Hepatocyte (in vitro differentiated cells): ENCODE results near the gene NME7. TPM values are rescaled to one million over a fixed set of nuclear protein-coding genes. Genes with fewer than 3 reads are reported as not detected.
A peak's percentile ranks its signal among the peaks of the same experiment; 100 is the strongest.

Source experiments
- DNase-seq: peaks from one replicate; pipeline ENCODE4 v3.0.0-alpha.2; 2016; ENCODE audit warnings: low spot score
- H2AFZ ChIP-seq: fragments of 200-600 bp; sonication (generic); 2 replicates; pipeline ENCODE4 v1.6.0; 2016; ENCODE audit warnings: antibody characterized with exemption, mild to moderate bottlenecking
- H3K27ac ChIP-seq: fragments of 200-600 bp; sonication (generic); 2 replicates; pipeline ENCODE4 v1.5.1; 2016; ENCODE audit warnings: mild to moderate bottlenecking
- H3K27me3 ChIP-seq: fragments of 200-600 bp; sonication (generic); 2 replicates; pipeline ENCODE4 v1.6.1; 2016
- H3K36me3 ChIP-seq: fragments of 200-600 bp; sonication (generic); replicated peaks from 2 replicates; pipeline ENCODE4 v1.5.1; 2016; ENCODE audit warnings: low read depth; ENCODE audit not compliant: insufficient read depth
- H3K4me1 ChIP-seq: fragments of 200-600 bp; sonication (generic); 2 replicates; pipeline ENCODE4 v1.5.1; 2016; ENCODE audit warnings: mild to moderate bottlenecking, moderate library complexity; ENCODE audit not compliant: insufficient read depth
- H3K4me2 ChIP-seq: fragments of 200-600 bp; sonication (generic); 2 replicates; pipeline ENCODE4 v1.6.0; 2016
- H3K4me3 ChIP-seq: fragments of 200-600 bp; sonication (generic); 2 replicates; pipeline ENCODE4 v1.5.1; 2016; ENCODE audit warnings: mild to moderate bottlenecking
- H3K79me2 ChIP-seq: fragments of 200-600 bp; sonication (generic); 2 replicates; pipeline ENCODE4 v1.6.0; 2017; ENCODE audit warnings: mild to moderate bottlenecking
- H3K9me2 ChIP-seq: fragments of 200-600 bp; sonication (generic); replicated peaks from 2 replicates; pipeline ENCODE4 v1.6.0; 2017; ENCODE audit warnings: mild to moderate bottlenecking; ENCODE audit not compliant: insufficient read depth
- H3K9me3 ChIP-seq: fragments of 200-600 bp; sonication (generic); 2 replicates; pipeline ENCODE4 v1.5.1; 2016; ENCODE audit warnings: low read depth, mild to moderate bottlenecking
- H4K20me1 ChIP-seq: fragments of 200-600 bp; sonication (generic); 2 replicates; pipeline ENCODE4 v1.6.0; 2016; ENCODE audit warnings: mild to moderate bottlenecking; ENCODE audit not compliant: insufficient read depth, poor library complexity, severe bottlenecking
- CTCF ChIP-seq: fragments of 200-600 bp; sonication (generic); IDR thresholded peaks from 2 replicates; pipeline ENCODE4 v1.5.1; 2016; ENCODE audit warnings: antibody characterized with exemption, mild to moderate bottlenecking; ENCODE audit not compliant: poor library complexity
- EZH2 ChIP-seq: fragments of 200-600 bp; sonication (generic); IDR thresholded peaks from 2 replicates; pipeline ENCODE4 v1.6.1; 2016; ENCODE audit warnings: antibody characterized with exemption, mild to moderate bottlenecking, borderline replicate concordance
- EZH2phosphoT487 ChIP-seq: fragments of 200-600 bp; sonication (generic); IDR thresholded peaks from one replicate; pipeline ENCODE4 v1.6.1; 2018; ENCODE audit warnings: antibody characterized with exemption, mild to moderate bottlenecking, low read depth, moderate library complexity; ENCODE audit not compliant: unreplicated experiment, severe bottlenecking
- WGBS: methylation state at CpG from one replicate; pipeline ENCODE4 v1.1.6; 2016; ENCODE audit warnings: low lambda C conversion rate; ENCODE audit errors: missing lambda C conversion rate; 5-methylcytosine and 5-hydroxymethylcytosine counted together
- polyA plus RNA-seq: library from polyadenylated mRNA; unstranded; fragments of >200 nt; fragmentation: Nextera tagmentation; extraction: Ambion mirVana; gene quantifications from 2 replicates; pipeline ENCODE4 v1.2.1, GENCODE V29; 2016
- total RNA-seq: library from RNA; depleted of rRNA; stranded (reverse); fragments of >200 nt; gene quantifications from 2 replicates; pipeline ENCODE4 v1.2.3, GENCODE V29; 2014

The NME7 gene
- total and polyA plus RNA-seq, 2 experiments from 2014 or later: 13.7 to 76.5 TPM

- Histone ChIP-seq H3K9me3 (no peaks in the 10 kb centered on the region), H3K27me3 (no peaks in the 10 kb centered on the region), H2AFZ (no peak overlapping the region), H3K79me2 (peaks cover 77% of the 10 kb centered on the region), H3K4me1 (peaks cover 23% of the 10 kb centered on the region), H3K36me3 (peaks cover 4% of the 10 kb centered on the region), H4K20me1 (peaks cover 6% of the 10 kb centered on the region), H3K27ac (peak overlapping the region; percentile 95), H3K4me2 (peak overlapping the region; percentile 74), H3K4me3 (peak overlapping the region; percentile 92), H3K9me2 (no peaks in the 10 kb centered on the region)
- TF ChIP-seq EZH2phosphoT487 (no peak), CTCF (no peak), EZH2 (no peak)
- 19% methylated on average over 8 of the region's 8 CpGs for WGBS
- DNase-seq: peak; percentile 93
Observed at GRCh38 chr1:169109561-169110134, 257.9 kb downstream of the NME7 start.

- H2AFZ ChIP-seq: no peak overlapping the region
- no peaks in the 10 kb centered on the region for H3K36me3 ChIP-seq
- peak overlapping the region; percentile 92 for H3K4me3 ChIP-seq
- H4K20me1 ChIP-seq: peaks cover 6% of the 10 kb centered on the region
- no peaks in the 10 kb centered on the region for H3K27me3 ChIP-seq
- H3K9me3 ChIP-seq: no peaks in the 10 kb centered on the region
- peak overlapping the region; percentile 95 for H3K27ac ChIP-seq
- peak; percentile 58 for DNase-seq
- TF ChIP-seq CTCF (peak; percentile 30), EZH2 (no peak), EZH2phosphoT487 (no peak)
- peak overlapping the region; percentile 74 for H3K4me2 ChIP-seq
- 42% methylated on average over 10 of the region's 10 CpGs for WGBS
- H3K79me2 ChIP-seq: peaks cover 71% of the 10 kb centered on the region
- peaks cover 23% of the 10 kb centered on the region for H3K4me1 ChIP-seq
- H3K9me2 ChIP-seq: no peaks in the 10 kb centered on the region
Observed at GRCh38 chr1:169108863-169109560, 258.6 kb downstream of the NME7 start.

- Histone ChIP-seq H3K27ac (peak overlapping the region; percentile 95), H3K79me2 (peaks cover 63% of the 10 kb centered on the region), H4K20me1 (peaks cover 6% of the 10 kb centered on the region), H3K36me3 (no peaks in the 10 kb centered on the region), H3K9me3 (no peaks in the 10 kb centered on the region), H2AFZ (no peak overlapping the region), H3K9me2 (no peaks in the 10 kb centered on the region), H3K27me3 (no peaks in the 10 kb centered on the region), H3K4me1 (peaks cover 17% of the 10 kb centered on the region), H3K4me3 (peak overlapping the region; percentile 92), H3K4me2 (peak overlapping the region; percentile 74)
- DNase-seq: no peak
- TF ChIP-seq CTCF (no peak), EZH2phosphoT487 (no peak), EZH2 (no peak)
- WGBS: 35% methylated on average over 2 of the region's 2 CpGs
Observed at GRCh38 chr1:169108223-169108622, 259.4 kb downstream of the NME7 start.
